HG02852 (cell line): ENCODE results near the gene CLDN20.
A peak's percentile ranks its signal among the peaks of the same experiment; 100 is the strongest.

Experiments used
- ATAC-seq: cut with Tn5 transposase; IDR thresholded peaks from one replicate; pipeline ENCODE4 v1.9.1; 2021; ENCODE audit warnings: mild to moderate bottlenecking, moderate library complexity; ENCODE audit not compliant: unreplicated experiment

CLDN20 gene

DNA sequence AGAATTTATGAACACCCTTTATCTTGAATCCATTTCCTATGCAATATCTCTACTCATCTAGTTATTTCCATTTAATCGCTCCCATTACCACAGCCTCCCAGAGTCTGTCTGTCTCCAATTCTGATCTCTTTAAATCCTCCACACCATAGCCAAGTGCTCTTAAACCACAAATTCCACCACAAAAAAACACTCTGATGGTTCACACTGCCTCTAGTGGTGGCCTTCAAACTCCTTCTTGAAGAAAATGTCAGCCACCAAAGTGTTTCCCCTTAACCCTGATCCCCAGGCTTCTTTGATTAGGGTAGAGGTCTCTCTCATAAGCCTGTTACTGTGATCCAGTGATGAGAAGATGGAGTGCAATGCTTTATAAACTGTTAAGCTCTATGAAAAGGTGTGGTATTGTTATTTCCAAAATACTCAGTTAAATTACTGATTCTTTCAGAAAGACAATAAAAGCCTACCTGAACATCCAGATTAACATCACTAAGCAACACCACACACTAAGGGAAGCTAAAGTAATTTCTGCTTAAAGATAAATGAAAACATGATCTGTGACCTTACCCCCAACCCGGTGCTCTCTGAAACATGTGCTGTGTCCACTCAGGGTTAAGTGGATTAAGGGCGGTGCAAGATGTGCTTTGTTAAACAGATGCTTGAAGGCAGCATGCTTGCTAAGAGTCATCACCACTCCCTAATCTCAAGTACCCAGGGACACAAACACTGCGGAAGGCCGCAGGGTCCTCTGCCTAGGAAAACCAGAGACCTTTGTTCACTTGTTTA is 4.5 kb downstream of the CLDN20 start:
- ATAC-seq = peak; percentile 48

DNA sequence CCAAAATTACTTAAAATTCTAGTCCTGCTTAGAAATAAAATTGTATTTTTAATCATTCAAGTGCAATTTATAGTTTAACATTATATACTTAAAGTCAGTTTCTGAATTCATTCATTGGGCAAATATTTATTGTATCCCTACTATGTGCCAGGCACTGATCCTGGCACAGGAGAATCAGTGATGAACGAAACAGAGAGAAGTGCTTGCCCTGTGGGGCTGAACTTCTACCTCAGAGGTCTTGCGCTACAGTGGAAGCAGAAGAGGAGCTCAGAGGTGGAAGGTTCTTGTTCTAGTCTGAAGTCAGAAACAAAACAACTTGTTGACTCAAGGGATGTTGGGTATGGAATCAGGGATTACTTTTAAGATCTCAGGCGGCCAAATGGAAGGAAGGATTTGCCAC is 6.0 kb downstream of the CLDN20 start:
- no peak for ATAC-seq

DNA sequence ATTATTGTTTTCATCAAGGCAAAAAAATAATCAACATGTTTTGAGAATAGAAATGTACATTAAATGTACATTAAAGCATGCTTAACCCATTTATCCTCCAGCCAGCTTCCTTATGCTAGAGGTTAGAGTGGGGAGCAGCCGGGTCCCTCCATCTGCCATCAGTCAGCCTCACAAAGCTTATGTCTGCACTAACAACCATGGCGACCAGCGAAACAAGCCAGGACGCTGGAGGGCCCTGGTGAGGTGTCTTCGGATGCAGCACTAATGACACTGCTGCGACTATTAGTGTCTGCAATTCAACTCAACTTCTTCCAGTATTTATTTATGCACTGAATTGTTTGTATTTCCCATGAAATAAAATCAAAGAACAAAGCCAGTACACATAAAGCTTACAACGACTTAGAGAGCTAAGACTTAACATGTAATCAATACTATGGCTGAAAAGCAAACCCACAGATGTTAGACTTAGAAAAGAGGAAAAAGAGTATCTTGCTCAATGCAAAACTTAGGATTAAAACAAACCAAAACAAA is 6.8 kb downstream of the CLDN20 start:
- no peak for ATAC-seq

DNA sequence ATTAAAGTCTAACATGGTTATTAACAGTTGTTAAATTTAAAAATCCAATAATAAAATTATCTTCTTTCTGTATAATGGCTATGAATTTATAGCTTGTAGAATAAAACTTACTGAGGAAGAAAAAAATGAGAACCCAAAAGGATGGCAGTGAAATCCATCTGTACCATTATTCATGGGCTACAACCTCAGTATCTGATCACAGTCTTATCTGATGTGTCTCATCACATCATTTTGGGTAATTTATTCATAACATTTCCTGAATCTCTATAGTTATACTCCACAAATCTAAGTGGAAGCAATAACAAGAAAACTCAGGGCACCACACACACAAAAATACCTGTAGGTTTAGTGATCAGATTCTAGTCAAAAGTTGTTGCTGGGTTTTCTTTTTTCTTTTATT is 7.3 kb downstream of the CLDN20 start:
- ATAC-seq = no peak

DNA sequence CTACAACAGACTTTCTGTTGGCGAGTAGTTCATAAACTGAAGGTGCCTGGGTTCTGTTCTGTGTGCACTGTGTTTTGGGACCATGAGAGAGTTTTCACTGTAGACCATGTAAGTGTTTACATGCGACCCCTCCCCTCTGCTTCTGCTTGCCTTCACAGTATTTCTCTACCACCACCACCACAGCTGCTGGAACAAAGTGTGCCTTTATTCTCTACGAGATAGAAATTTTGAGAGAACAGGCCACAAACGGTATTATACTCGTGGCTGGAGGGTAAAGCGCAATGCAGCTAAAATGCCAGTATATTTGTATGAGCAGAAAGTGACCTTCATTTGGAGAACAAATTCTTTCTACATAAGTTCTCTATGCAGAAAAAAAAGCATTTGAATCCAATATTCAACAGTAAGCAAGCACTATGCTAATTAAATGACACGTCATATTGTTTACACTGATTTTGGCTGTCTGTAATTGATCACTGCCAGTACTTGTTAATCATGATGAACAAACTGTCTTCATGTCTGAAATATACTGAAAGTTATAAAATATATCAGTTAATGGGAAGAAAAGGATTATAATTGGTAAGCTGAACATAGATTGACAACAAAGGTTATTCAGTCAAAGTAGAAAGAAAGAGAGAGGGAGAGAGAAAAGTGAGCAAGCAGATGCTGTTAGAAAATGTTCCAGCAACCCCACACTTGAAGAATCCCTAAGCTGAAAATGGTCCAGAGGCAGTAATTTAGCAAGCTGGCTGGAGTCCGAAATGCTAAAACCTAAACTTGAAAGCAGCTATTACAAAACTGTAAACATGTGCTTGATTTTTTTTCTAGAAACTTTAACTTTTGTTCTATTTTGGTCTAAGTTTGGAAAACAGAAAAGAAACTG is 8.8 kb downstream of the CLDN20 start:
- ATAC-seq = no peak

DNA sequence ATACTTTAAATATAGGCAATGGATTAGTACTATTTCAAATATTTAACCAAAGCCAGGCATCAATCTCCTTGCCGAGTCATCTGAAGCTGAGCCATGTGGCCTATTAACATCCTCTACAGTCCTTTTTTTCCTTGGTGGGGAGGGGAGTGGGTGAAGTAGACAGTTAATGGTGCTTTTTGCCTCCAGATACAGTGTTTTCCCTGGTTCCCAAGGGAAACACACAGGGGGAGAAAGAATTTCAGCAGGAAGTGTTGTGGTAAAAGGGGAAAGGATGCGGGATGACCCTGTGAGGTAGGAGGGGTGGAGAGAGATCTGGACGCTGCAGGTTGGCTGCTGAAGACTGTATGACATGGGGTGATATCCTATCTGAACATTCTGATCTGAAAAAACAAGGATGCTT is 9.6 kb downstream of the CLDN20 start:
- ATAC-seq = no peak

DNA sequence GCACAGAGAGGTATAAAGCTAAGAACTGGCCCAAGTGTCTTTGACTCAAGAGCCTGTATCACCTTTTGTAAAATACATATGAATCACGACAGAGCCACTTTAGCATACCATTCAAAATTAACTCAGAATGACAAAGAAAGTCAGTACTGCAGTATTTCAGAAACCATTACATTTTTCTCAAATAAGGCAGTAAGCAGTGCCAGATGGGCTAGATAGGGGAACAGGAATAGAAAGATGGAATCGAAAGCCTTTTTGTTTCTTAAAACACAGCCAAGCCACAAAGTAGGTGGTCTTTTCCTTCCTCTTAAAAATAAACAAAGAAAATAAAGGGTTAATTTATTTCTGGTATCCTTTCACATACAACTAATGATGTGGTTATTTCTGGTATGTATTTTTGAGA is 10.3 kb downstream of the CLDN20 start:
- ATAC-seq = no peak

DNA sequence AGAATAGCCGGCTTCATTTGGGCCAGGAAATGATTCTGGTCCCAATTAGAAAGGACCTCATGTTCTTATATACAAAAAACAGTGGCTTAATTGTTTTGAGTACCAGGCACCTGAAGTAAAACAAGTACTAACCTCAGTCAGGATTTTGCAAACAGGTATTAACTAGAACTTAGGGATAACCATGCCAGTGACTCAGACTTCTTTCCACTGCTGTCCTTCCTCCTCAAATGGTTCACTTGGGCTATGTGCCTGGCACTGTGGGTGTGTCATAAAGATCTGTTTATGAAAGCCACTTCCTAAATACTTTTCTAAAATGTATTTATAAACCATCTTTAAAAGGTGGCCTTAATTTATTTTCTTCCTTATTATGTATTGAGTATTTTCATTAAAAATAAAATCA is 10.7 kb downstream of the CLDN20 start:
- ATAC-seq = no peak

DNA sequence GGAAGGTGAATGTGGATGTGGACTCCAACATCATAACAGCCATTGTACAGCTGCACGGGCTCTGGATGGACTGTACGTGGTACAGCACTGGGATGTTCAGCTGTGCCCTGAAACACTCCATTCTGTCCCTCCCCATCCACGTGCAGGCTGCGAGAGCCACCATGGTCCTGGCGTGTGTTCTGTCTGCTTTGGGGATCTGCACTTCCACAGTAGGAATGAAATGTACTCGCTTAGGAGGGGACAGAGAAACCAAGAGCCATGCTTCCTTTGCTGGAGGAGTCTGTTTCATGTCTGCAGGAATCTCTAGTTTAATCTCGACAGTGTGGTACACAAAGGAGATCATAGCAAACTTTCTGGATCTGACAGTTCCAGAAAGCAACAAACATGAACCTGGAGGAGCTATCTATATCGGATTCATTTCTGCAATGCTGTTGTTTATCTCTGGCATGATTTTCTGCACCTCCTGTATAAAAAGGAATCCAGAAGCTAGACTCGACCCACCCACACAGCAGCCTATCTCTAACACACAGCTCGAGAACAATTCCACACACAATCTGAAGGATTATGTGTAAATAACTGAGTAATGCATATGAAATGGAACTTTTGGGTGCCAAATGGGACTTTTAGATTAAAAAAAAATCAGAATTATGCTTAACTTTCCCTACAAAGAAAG is 12.1 kb downstream of the CLDN20 start:
- no peak for ATAC-seq

DNA sequence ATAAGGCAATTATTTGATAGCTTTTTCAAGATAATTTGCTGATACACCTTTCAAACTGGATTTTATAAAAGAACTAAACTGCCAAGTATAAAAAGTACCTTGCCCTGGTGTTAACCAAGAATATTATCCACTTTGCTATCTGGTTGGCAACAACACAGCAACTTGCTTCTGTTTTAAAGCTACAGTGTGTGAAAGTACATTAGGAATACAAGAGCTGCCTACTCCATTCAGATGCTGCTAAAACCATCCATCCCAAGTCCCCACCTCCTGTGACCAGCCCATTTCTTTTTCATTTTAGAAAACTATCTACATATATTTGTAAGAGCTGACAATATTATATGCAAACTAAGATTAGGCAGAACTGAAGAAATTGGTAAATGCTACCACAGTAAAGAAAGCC is 12.8 kb downstream of the CLDN20 start:
- ATAC-seq = no peak

DNA sequence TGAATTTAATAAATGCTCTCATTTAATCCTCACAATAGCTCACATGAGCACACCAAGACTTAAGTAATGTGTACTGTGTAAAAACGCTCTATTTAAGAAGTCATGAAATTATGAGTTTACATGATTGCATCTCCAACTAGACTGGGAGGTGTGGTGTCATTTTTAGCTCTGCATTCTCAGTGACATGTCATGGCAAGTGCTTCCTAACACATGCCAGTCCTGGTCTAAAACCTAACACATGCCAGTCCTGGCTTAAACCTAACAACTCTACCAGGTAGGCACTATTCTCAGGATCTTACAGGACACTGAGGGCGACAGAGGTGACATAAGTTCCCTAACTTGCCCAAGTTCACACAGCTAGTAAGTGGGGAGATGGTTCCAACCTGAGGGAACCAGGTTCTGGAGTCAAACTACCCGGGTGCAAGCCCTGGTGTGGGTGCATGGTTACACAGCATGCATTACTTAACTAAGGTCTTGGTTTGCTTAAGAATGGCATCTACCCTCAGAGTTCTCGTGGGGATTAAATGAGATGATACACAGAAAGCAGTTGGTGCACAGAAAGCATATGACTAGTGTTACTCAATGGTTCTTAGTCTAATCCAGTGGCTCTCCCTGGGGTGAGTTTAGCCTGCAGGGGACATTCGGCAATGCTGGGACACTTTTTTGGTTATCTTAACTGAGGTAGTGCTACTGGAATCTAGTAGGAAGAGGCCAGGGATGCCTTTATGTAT is 14.7 kb downstream of the CLDN20 start:
- no peak for ATAC-seq

DNA sequence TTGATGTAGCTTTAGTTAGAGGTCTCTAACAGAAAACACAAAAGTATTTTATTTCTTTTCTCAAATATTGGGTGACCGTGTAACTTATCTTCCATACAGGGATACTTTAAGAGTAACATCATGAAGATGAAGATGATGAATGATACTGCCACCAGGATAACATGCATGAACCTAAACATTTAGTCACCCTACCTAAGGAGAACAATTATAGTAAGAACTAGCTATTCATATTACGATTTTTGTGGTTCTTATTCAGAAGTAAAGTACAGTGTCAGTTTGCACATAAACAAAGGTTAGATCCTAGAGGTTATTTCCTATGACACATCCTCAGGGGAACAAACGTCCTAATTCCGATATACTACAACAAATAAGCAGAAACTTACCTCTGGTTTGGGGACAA is 21.0 kb downstream of the CLDN20 start:
- no peak for ATAC-seq

DNA sequence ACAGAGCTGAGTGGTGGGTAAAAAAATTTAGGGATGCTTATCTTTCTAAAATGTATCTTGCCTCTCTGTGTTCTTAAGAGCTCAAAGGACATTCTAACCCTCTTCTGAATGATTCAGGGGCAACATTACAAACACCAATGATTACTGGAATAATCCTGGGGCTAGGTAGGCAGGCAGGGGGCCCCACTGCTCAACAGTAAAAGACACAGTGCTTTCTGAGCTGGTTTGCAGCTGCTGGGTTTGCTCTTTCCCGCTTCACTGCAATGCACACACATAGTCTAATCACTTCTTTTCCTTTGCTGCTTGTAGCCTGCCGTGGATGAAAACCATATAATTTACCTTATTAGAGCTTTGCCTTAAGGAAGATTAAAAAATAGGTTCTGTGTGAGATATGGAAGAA is 23.9 kb downstream of the CLDN20 start:
- ATAC-seq = no peak

DNA sequence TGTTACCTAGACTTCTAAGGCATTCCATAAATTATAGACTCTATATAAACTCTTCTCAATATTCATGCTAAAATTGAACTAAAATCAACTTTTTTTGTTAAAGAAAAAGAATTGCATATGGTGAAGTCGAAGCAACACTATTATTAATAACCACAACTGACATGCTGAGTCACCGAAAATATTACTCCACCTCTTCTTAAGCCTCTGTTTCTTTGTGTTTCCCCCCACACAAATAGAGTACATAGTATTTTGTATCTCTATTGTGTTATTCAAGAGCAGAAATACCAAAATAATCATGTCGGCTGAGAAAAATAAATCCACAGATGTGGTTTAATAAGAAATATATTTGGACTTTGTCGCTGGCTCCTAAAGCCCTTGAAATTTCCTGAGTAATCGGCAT is 26.7 kb downstream of the CLDN20 start:
- no peak for ATAC-seq

DNA sequence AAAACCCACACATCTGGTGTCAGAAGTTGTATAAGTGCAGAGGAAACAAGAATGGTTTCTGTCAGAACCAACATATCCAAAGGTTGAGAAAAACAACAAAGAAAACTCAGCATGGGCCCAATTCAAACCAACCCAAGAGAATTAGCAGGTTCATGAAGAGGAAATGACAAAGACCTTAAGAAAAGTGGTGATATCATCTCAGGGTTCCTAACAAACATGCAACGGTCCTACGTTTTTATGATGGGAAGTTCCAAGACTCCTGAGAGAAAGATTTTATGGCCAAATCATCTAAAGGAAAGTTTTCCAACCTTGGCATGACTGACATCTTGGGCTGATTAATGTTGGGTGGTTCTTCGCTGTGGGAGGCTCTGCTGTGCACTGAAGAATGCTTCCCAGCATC is 27.5 kb downstream of the CLDN20 start:
- no peak for ATAC-seq

DNA sequence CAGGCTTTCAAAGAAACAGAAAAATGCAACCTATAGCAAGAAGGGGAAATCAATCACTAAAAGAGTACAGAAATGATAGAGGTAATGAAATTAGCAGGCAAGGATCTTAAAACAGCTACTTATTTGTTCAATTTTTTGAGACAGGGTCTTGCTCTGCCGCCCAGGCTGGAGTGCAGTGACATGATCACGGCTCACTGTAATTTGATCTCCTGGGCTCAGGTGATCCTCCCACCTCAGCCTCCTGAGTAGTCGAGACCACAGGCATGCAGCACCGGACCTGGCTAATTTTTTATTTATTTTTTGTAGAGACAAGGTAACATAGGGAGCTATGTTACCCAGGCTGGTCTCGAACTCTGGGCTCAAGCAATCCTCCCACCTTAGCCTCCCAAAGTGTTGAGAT is 28.9 kb downstream of the CLDN20 start:
- ATAC-seq = no peak

DNA sequence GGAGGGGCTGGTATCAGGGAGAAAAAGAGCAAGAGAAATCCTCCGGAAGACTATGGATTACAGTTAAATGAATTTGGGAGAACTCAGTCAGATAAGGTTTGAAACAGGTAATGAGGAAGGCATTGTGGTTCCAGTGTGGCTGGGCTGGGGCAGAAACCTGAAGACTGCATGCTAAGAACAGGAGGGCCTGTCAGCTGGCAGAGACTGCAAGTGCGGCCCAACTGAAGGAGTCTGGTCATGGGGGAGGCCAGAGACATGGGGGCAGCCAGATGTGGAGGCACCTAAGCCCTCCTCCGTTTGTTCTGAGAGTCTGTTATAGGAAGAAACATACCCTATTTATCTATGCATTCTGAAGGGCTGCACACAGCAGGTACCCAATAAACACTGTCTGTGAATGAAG is 33.9 kb downstream of the CLDN20 start:
- no peak for ATAC-seq

DNA sequence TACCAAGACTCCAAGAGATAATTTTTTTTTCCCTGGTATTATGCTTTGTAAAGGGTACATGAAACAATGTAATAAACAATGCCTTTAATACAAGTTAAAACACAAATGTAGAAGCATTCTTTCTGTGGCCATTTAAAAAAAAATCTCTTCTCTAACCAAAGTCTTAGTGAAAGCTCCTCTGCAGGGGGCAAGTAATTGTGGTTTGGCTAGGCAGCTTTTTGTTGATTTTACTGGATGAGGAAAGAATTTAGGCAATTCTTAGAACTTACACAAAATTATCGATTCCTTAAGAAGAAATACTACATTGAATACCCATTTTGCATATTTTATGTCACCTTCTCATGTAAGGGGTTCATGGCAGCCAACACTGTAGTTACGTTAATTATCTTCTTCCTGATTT is 38.1 kb downstream of the CLDN20 start:
- no peak for ATAC-seq

DNA sequence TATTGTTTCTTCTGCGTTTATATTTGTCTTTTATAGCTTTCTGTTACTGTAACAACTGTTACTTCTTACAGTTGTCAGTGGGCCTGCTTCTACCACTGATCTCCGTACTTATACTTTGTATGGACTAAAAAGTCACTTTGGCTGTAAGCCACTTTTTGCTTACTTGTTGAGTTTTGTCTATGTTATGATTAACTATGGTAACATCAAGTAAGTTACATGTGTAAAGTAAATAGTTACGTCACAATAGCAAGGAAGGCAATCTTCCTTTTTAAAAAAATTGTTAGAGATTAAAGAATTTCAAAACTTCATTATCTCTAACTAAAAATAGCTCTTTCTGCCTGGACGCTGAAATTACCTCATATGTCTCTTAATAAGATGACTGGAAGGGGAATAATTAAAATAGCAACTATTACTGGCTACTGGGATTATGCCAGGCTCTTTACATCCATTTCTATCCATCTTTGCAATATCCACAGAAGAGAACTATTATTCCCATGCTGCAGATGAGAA is 39.6 kb downstream of the CLDN20 start:
- no peak for ATAC-seq

DNA sequence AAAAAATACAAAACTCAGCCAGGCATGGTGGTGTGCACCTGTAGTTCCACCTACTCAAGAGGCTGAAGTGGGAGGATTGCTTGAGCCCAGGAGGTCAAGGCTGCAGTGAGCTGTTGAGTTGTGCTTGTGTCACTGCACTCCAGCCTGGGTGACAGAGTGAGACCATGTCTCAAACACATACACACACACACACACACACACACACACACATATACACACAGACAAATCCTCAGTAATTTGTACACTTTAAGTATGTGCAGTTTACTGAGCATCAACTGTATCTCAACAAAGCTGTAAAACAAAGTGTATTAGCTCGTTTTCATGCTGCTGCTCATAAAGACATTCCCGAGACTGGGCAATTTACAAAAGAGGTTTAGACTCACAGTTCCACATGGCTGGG is 43.1 kb downstream of the CLDN20 start:
- no peak for ATAC-seq

DNA sequence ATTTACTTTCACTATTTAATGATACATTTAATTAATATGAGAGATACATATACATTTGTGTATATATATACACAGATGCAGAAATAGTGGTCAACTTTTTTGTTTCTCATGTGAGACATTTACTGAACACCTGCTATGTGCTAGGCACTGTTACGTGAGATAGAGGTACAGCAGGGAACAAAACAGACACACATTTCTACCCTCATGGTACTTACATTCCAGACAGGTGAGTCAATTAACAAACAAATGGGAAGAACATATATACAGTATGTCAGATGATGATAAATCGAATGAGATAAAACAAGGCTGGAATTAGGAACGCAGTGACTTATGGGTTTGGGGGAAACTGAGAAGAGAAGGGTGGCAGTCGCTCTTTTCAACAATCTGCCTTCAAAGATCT is 45.3 kb downstream of the CLDN20 start:
- ATAC-seq = no peak
